ENCODE results near the gene ARID4A. TPM values are rescaled to one million over a fixed set of nuclear protein-coding genes. Genes with fewer than 3 reads are reported as not detected.
A peak's percentile ranks its signal among the peaks of the same experiment; 100 is the strongest.
"Not testable (repeated sequence)": the region's sequence is repeated elsewhere in the genome, so short reads cannot be mapped to it uniquely, and the experiment has no call there.

The ARID4A gene
- total RNA-seq, 1 donor from 2014 or later, result 16.7 TPM

- DNase-seq (ENCODE audit: low spot score) (no peak), ATAC-seq (peak; percentile 20)
Measured at GRCh38 chr14:58353516-58354299, 55.4 kb downstream of the ARID4A start.

- DNase-seq (ENCODE audit: low spot score) (no peak), ATAC-seq (no peak)
Measured at GRCh38 chr14:58354808-58355207, 56.5 kb downstream of the ARID4A start.

- ATAC-seq (no peak), DNase-seq (ENCODE audit: low spot score) (no peak)
Measured at GRCh38 chr14:58356268-58356667, 57.9 kb downstream of the ARID4A start.

GRCh38 chr14:58362272-58362671 is 63.9 kb downstream of the ARID4A start:
- ATAC-seq; DNase-seq (ENCODE audit: low spot score): not testable (repeated sequence)

GRCh38 chr14:58362798-58363412 is 64.5 kb downstream of the ARID4A start:
- no peak for DNase-seq (ENCODE audit: low spot score)
- ATAC-seq, result peak; percentile 89

GRCh38 chr14:58364316-58364715 is 66.0 kb downstream of the ARID4A start:
- DNase-seq (ENCODE audit: low spot score) (no peak), ATAC-seq (no peak)

GRCh38 chr14:58367296-58367695 is 68.9 kb downstream of the ARID4A start:
- ATAC-seq (peak; percentile 33), DNase-seq (ENCODE audit: low spot score) (no peak)

- no peak for ATAC-seq
- no peak for DNase-seq (ENCODE audit: low spot score)
Measured at GRCh38 chr14:58368956-58369355, 70.6 kb downstream of the ARID4A start.

- ATAC-seq (no peak), DNase-seq (ENCODE audit: low spot score) (no peak)
Measured at GRCh38 chr14:58376791-58377190, 78.4 kb downstream of the ARID4A start.

- ATAC-seq, result no peak
Measured at GRCh38 chr14:58390830-58391229, 92.5 kb downstream of the ARID4A start.

GRCh38 chr14:58395562-58395811 is 97.1 kb downstream of the ARID4A start:
- no peak for ATAC-seq

More at GRCh38 chr14:58390830-58391229, 92.5 kb downstream of the ARID4A start:
- DNase-seq (ENCODE audit: low spot score), result no peak

GRCh38 chr14:58395812-58396788 is 97.7 kb downstream of the ARID4A start, which contains the start of gene TOMM20L:
TSS of gene TOMM20L (plus strand) at chr14:58395930. CDS start at chr14:58395958, 28 bp downstream.
- DNase-seq (ENCODE audit: low spot score), result peak; percentile 73
- peak; percentile 95 for ATAC-seq

More at GRCh38 chr14:58395562-58395811, 97.1 kb downstream of the ARID4A start:
- DNase-seq (ENCODE audit: low spot score), result no peak

GRCh38 chr14:58397156-58397555 is 98.8 kb downstream of the ARID4A start:
- no peak for ATAC-seq
- no peak for DNase-seq (ENCODE audit: low spot score)

GRCh38 chr14:58398495-58398894 is 100.1 kb downstream of the ARID4A start:
- no peak for ATAC-seq
- DNase-seq (ENCODE audit: low spot score), result no peak

- no peak for DNase-seq (ENCODE audit: low spot score)
- ATAC-seq, result no peak
Measured at GRCh38 chr14:58398895-58399294, 100.5 kb downstream of the ARID4A start.

GRCh38 chr14:58401587-58401986 is 103.2 kb downstream of the ARID4A start:
- DNase-seq (ENCODE audit: low spot score) (no peak), ATAC-seq (peak; percentile 80)

- DNase-seq (ENCODE audit: low spot score) (no peak), ATAC-seq (no peak)
Measured at GRCh38 chr14:58408681-58409215, 110.4 kb downstream of the ARID4A start.

- DNase-seq (ENCODE audit: low spot score) (no peak), ATAC-seq (peak; percentile 38)
Measured at GRCh38 chr14:58414845-58415244, 116.5 kb downstream of the ARID4A start.

- ATAC-seq (peak; percentile 38), DNase-seq (ENCODE audit: low spot score) (no peak)
Measured at GRCh38 chr14:58415636-58416547, 117.5 kb downstream of the ARID4A start.

- DNase-seq (ENCODE audit: low spot score); ATAC-seq: not testable (repeated sequence)
Measured at GRCh38 chr14:58416934-58417333, 118.6 kb downstream of the ARID4A start.
